Caco-2 (cell line): Measurements from ENCODE around the gene AVEN. TPM values are rescaled to one million over a fixed set of nuclear protein-coding genes. Genes with fewer than 3 reads are reported as not detected.

Experiments used
- BruUV-seq: library from RNA; stranded (reverse); fragments of 400-500 nt; replicated peaks from 2 replicates; lab custom pipeline; 2021; lab: Mats Ljungman, UMichigan
- CTCF ChIA-PET: fragments of 300-600 bp; sonication (Branson Sonifier 250); formaldehyde crosslinking; loops from one replicate; lab custom pipeline; 2022; ENCODE audit warnings: antibody characterized with exemption; lab: Charles Lee
- POLR2A ChIA-PET: fragments of 300-600 bp; sonication (Branson Sonifier 250); formaldehyde crosslinking; loops from one replicate; lab custom pipeline; 2022; ENCODE audit warnings: antibody characterized with exemption; lab: Charles Lee
- DNase-seq, 2 experiments: peaks; one replicate each; pipeline versions ENCODE4 v3.0.0 to v3.0.0-alpha.2; 2020 to 2022
- H3K27me3 ChIP-seq: replicated peaks from 2 replicates; pipeline ENCODE4 v1.6.0; 2011; ENCODE audit warnings: low read length; ENCODE audit not compliant: control insufficient read depth, insufficient read depth
- H3K36me3 ChIP-seq: 2 replicates; pipeline ENCODE4 v1.5.1; 2011; ENCODE audit warnings: low read length; ENCODE audit not compliant: control insufficient read depth, insufficient read depth
- H3K4me1 ChIP-seq: fragments of 250-450 bp; sonication (Bioruptor Pico); 2 replicates; pipeline ENCODE4 v1.5.1; 2020; ENCODE audit warnings: mild to moderate bottlenecking
- H3K4me3 ChIP-seq: 2 replicates; pipeline ENCODE4 v1.5.1; 2011; ENCODE audit warnings: low read depth, mild to moderate bottlenecking, control low read depth, low read length
- H3K9me3 ChIP-seq: fragments of 250-450 bp; sonication (Bioruptor Pico); 2 replicates; pipeline ENCODE4 v1.5.1; 2020; ENCODE audit warnings: mild to moderate bottlenecking, moderate library complexity
- H3K27ac Mint-ChIP-seq: one replicate; pipeline ENCODE4 v1.8.0; 2022; ENCODE audit warnings: mixed read lengths; ENCODE audit not compliant: unreplicated experiment
- H3K27me3 Mint-ChIP-seq: one replicate; pipeline ENCODE4 v1.8.0; 2022; ENCODE audit warnings: mixed read lengths; ENCODE audit not compliant: insufficient read depth, unreplicated experiment
- H3K36me3 Mint-ChIP-seq: one replicate; pipeline ENCODE4 v1.8.0; 2022; ENCODE audit warnings: mild to moderate bottlenecking, mixed read lengths; ENCODE audit not compliant: insufficient read depth, unreplicated experiment
- H3K4me1 Mint-ChIP-seq: one replicate; pipeline ENCODE4 v1.8.0; 2022; ENCODE audit warnings: low read depth, mixed read lengths; ENCODE audit not compliant: unreplicated experiment
- H3K4me3 Mint-ChIP-seq: one replicate; pipeline ENCODE4 v1.8.0; 2022; ENCODE audit warnings: mild to moderate bottlenecking, moderate library complexity, mixed read lengths; ENCODE audit not compliant: unreplicated experiment
- H3K9me3 Mint-ChIP-seq: one replicate; pipeline ENCODE4 v1.8.0; 2022; ENCODE audit warnings: mixed read lengths; ENCODE audit not compliant: unreplicated experiment
- intact Hi-C: fragments of 100-400 bp; cut with micrococcal nuclease; formaldehyde crosslinking; loops from one replicate; pipeline ENCODE4 v1.10.0; 2022; ENCODE audit not compliant: unreplicated experiment
- total RNA-seq: library from RNA; stranded (reverse); gene quantifications from 2 replicates; pipeline ENCODE4 v1.2.3, GENCODE V29; 2022
- TF ChIP-seq, protein P1 (sequence below), 2 experiments: fragments of 200-600 bp in 1 of 2; IDR thresholded peaks; 1 replicate in 1 of 2; 2 replicates in 1 of 2; pipeline versions ENCODE4 v1.5.1 to v1.8.0; 2011 to 2022; ENCODE audit warnings: antibody characterized with exemption in 1 of 2, control low read depth in 1 of 2, inconsistent platforms in 1 of 2, low read depth in 1 of 2, low read length in 1 of 2, mild to moderate bottlenecking in 1 of 2, moderate library complexity in 1 of 2; ENCODE audit not compliant: insufficient read depth in 1 of 2, severe bottlenecking in 1 of 2, unreplicated experiment in 1 of 2

Gene AVEN
- total RNA-seq, 1 experiment from 2014 or later, result 8.7 TPM

DNA sequence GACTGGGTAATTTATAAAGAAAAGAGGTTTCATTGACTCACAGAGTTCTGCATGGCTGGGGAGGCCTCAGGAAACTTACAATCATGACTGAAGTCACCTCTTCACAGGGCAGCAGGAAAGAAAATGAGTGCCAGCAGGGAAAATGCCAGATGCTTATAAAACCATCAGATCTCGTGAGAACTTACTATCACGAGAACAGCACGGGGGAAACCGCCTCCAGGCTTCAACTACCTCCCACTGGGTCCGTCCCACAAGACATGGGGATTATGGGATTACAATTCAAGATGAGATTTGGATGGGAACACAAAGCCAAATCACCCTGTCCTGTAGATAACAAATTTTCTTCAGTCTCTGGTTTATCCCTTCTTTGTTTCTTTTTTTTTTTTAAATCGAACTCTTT is 31.0 kb upstream of the AVEN start:
- no TSS peak for BruUV-seq
- no peaks in the 10 kb centered on the region for H3K4me1 ChIP-seq
- DNase-seq, result no peak
- H3K27me3 Mint-ChIP-seq, result no peaks in the 10 kb centered on the region
- no peaks in the 10 kb centered on the region for H3K4me1 Mint-ChIP-seq
- H3K36me3 Mint-ChIP-seq, result no peaks in the 10 kb centered on the region
- CTCF ChIA-PET, result no interaction called here
- no peaks in the 10 kb centered on the region for H3K36me3 ChIP-seq
- POLR2A ChIA-PET, result no interaction called here
- no peaks in the 10 kb centered on the region for H3K9me3 ChIP-seq
- TF ChIP-seq, protein P1, sequence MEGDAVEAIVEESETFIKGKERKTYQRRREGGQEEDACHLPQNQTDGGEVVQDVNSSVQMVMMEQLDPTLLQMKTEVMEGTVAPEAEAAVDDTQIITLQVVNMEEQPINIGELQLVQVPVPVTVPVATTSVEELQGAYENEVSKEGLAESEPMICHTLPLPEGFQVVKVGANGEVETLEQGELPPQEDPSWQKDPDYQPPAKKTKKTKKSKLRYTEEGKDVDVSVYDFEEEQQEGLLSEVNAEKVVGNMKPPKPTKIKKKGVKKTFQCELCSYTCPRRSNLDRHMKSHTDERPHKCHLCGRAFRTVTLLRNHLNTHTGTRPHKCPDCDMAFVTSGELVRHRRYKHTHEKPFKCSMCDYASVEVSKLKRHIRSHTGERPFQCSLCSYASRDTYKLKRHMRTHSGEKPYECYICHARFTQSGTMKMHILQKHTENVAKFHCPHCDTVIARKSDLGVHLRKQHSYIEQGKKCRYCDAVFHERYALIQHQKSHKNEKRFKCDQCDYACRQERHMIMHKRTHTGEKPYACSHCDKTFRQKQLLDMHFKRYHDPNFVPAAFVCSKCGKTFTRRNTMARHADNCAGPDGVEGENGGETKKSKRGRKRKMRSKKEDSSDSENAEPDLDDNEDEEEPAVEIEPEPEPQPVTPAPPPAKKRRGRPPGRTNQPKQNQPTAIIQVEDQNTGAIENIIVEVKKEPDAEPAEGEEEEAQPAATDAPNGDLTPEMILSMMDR (IDR thresholded peaks at IDR 0.05; ENCODE audit: insufficient read depth in 1 of 2, low read depth in 1 of 2, low read length in 1 of 2, severe bottlenecking in 1 of 2, unreplicated experiment in 1 of 2), result no peak
- no peaks in the 10 kb centered on the region for H3K9me3 Mint-ChIP-seq
- intact Hi-C loops, result no loop called here
- H3K4me3 ChIP-seq, result no peak overlapping the region
- no peak overlapping the region for H3K4me3 Mint-ChIP-seq
- no peak overlapping the region for H3K27ac Mint-ChIP-seq
- H3K27me3 ChIP-seq, result no peaks in the 10 kb centered on the region

DNA sequence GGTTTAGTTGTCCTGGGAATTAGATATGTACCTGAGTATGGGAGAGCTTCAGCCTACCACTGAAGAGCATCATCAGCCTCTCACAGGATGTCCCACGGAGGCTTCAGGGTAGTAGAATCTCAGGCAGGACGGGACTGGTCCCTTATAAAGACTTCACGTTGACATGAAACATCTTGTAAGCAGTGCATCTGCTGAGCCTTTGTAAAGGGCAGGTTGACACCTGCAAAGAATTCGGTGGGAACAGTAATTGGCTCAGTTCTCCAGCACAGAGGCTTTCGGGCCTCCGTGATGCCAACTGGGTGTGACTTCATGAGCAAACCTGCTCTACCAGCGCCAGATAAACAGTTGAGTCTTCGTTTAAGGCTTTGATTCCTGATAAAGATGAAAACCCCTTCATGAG is 26.9 kb upstream of the AVEN start:
- Histone ChIP-seq H3K4me3 (no peak overlapping the region), H3K9me3 (no peaks in the 10 kb centered on the region), H3K36me3 (no peaks in the 10 kb centered on the region), H3K27me3 (no peaks in the 10 kb centered on the region), H3K4me1 (no peaks in the 10 kb centered on the region)
- intact Hi-C loops, result no loop called here
- Mint-ChIP-seq H3K27me3 (no peaks in the 10 kb centered on the region), H3K9me3 (no peaks in the 10 kb centered on the region), H3K4me1 (no peaks in the 10 kb centered on the region), H3K27ac (no peak overlapping the region), H3K4me3 (no peak overlapping the region), H3K36me3 (no peaks in the 10 kb centered on the region)
- BruUV-seq, result no TSS peak
- DNase-seq, result no peak
- ChIA-PET POLR2A (no interaction called here), CTCF (no interaction called here)
- TF ChIP-seq, protein P1 (IDR thresholded peaks at IDR 0.05; ENCODE audit: insufficient read depth in 1 of 2, low read depth in 1 of 2, low read length in 1 of 2, severe bottlenecking in 1 of 2, unreplicated experiment in 1 of 2), result no peak

DNA sequence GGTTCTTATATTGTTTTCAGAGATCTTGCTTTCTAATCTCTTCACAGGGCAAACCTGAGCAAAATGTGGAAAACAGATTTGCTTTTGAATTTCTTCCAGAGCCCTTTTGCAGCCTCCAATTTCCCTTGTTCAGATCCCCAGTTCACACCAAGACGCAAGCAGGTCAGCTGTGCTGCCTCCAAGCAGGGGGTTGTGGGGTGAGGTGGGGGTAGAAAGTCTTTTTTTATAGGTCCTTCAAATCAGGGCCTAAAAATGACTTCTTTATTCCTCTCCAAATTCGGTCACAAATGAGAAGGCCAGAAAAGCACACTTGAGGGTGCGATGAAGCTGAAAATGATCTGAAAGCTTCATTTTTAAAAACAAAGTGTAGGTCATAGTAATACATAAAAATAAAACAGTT is 26.3 kb upstream of the AVEN start:
- no peak for DNase-seq
- ChIA-PET CTCF (no interaction called here), POLR2A (no interaction called here)
- Histone ChIP-seq H3K9me3 (no peaks in the 10 kb centered on the region), H3K27me3 (no peaks in the 10 kb centered on the region), H3K4me3 (no peak overlapping the region), H3K4me1 (no peaks in the 10 kb centered on the region), H3K36me3 (no peaks in the 10 kb centered on the region)
- Mint-ChIP-seq H3K27ac (no peak overlapping the region), H3K36me3 (no peaks in the 10 kb centered on the region), H3K4me3 (no peak overlapping the region), H3K27me3 (no peaks in the 10 kb centered on the region), H3K4me1 (no peaks in the 10 kb centered on the region), H3K9me3 (no peaks in the 10 kb centered on the region)
- no TSS peak for BruUV-seq
- TF ChIP-seq, protein P1 (IDR thresholded peaks at IDR 0.05; ENCODE audit: insufficient read depth in 1 of 2, low read depth in 1 of 2, low read length in 1 of 2, severe bottlenecking in 1 of 2, unreplicated experiment in 1 of 2), result no peak
- intact Hi-C loops, result no loop called here
